Subcutaneous adipose tissue (tissue), 4 donors: Measurements from ENCODE around the gene PPP3R1. TPM values are rescaled to one million over a fixed set of nuclear protein-coding genes. Genes with fewer than 3 reads are reported as not detected.

Experiments used
- total RNA-seq, 4 donors: library from RNA; depleted of rRNA; stranded (reverse); fragments of >200 nt; gene quantifications; one replicate each; pipeline ENCODE4 v1.1.0, GENCODE V29; 2016
- TF ChIP-seq, protein P1 (sequence below): fragments of 450-650 bp; IDR thresholded peaks from one replicate; pipeline ENCODE4 v1.5.1; 2016; ENCODE audit warnings: low read depth, mild to moderate bottlenecking, control low read depth, antibody characterized with exemption, moderate library complexity

Gene PPP3R1
- total RNA-seq, 4 donors from 2014 or later = 68.6 to 86.3 (median 70.1) TPM

DNA sequence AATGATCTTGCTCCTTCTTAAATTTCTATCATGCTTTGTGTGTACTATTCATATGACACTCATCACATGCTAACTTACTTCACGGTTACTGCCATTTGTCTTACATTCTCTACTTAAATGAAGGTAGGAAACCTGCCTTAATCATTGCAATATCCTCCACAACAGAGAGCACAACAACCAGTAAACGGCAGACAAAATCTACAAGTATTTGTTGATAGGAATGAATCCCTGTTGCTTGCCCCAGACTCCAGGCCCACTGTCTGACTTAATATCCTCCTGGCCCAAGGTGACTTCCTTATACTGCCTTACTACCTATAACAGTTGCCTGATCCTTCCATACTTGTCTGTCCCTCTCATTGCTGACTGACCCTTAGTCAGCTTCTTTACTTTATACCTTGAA lies 3.5 kb downstream of the PPP3R1 start:
- TF ChIP-seq, protein P1, sequence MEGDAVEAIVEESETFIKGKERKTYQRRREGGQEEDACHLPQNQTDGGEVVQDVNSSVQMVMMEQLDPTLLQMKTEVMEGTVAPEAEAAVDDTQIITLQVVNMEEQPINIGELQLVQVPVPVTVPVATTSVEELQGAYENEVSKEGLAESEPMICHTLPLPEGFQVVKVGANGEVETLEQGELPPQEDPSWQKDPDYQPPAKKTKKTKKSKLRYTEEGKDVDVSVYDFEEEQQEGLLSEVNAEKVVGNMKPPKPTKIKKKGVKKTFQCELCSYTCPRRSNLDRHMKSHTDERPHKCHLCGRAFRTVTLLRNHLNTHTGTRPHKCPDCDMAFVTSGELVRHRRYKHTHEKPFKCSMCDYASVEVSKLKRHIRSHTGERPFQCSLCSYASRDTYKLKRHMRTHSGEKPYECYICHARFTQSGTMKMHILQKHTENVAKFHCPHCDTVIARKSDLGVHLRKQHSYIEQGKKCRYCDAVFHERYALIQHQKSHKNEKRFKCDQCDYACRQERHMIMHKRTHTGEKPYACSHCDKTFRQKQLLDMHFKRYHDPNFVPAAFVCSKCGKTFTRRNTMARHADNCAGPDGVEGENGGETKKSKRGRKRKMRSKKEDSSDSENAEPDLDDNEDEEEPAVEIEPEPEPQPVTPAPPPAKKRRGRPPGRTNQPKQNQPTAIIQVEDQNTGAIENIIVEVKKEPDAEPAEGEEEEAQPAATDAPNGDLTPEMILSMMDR = no peak

DNA sequence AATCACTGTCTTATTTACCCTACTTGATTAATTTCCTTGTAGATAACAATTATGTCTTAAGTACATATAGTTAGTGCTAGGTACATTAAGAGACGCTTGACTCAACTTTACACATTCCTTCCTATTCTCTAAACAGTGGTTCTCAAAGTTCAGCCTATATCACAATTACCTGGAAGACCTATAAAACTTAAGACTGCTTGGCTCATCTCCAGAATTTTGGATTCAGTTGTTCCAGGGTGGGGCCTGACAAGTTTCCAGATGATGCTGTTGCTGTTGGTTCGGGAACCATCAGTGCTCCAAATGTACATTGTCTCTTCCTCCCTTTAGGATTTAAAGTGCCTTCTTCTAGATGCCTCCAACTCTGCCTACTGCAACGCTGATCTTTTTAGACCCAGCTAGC lies 4.0 kb downstream of the PPP3R1 start:
- TF ChIP-seq, protein P1 = no peak

DNA sequence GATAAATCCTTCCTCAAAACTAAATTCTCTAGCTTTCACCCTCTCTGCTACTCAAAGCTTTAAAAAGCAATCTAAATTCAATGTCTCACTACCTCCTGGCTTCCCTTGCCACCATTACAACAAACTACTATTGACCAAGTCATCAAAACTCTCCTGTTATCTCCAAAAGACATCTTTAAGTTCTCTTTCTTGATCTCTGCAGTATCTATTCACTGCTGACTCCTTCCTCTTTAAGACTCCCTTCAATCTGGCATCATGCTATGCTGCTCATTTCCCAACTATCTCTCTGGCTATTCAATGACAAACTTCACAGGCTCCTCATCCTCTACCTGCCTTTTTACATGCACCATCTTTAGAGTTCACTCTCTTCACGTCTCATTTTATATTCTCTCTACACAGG lies 5.9 kb downstream of the PPP3R1 start:
- TF ChIP-seq, protein P1 = no peak

DNA sequence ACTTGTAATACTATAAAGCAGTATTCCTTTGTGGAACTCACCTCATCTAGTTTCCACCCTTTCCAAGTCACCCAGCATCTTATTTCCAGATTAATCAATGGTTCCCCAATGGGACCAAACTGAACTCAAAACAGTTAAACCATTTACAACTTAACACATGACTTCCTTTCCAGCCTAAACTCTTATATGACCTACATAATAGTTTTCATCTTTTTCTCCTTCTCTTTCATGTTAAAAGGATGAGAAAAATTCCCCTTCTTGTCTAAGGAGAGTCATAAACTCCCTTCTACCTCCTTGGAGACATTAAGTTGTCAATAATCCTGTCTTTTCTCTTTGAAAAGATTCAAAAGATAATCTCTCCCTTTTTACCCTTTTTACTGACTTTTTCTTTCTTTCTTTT lies 6.7 kb downstream of the PPP3R1 start:
- TF ChIP-seq, protein P1 = no peak

DNA sequence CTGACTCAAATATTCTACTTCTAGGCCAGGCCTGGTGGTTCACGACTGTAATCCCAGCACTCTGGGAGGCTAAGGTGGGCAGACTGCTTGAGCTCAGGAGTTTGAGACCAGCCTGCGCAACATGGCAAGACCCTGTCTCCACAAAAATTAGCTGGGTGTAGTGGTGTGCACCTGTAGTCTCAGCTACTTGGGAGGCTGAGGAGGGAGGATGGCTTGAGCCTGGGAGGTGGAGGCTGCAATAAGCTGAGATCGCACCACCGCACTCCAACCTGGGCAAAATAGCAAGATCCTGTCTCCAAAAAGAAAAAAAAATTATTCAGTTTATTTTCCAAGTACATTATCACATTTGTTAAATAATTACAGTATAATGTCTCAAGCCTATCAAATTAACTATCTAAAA lies 7.3 kb downstream of the PPP3R1 start:
- TF ChIP-seq, protein P1 = no peak

DNA sequence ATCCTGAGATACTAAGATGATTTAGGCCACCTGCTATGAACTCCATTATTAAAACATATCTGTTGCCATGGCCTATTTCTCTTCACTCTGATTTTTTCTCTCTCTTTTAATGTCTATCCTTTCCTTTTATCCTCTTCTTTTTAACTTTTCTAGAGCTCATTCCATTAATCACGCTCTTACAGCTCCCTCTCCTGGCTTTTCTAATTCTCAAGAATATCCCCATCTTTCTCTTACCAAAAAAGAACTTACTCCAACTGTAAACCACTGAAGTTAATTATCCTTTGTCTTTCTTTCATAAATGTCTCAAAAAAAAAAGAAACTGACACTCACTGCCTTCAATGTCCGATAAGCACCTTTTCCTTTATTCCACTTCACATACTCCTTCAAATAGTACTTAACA lies 7.9 kb downstream of the PPP3R1 start:
- TF ChIP-seq, protein P1 = no peak

DNA sequence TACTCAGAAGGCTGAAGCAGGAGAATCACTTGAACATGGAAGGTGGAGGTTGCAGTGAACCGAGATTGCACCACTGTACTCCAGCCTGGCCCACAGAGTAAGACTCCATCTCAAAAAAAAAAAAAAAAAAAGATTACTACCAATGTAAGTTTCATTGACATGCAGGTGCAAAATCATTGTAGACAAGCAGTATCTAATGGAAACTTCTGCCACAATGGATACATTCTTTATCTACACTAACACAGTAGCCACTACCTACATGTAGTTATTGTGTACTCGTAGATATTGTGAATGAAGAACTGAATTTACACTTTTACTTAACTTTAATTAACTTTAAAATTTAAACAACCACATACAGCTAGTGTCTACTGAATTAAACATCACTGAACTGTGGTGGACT lies 10.6 kb downstream of the PPP3R1 start:
- TF ChIP-seq, protein P1 = no peak
